ENCODE measurements around the gene GASK1A. TPM values are rescaled to one million over a fixed set of nuclear protein-coding genes. Genes with fewer than 3 reads are reported as not detected.

Gene GASK1A
- total RNA-seq, 1 donor from 2014 or later = not detected

- DNase-seq (ENCODE audit: extremely low read depth, low read depth, low spot score) = no peak
Observed at GRCh38 chr3:43080726-43081568, 101.8 kb downstream of the GASK1A start.

DNA sequence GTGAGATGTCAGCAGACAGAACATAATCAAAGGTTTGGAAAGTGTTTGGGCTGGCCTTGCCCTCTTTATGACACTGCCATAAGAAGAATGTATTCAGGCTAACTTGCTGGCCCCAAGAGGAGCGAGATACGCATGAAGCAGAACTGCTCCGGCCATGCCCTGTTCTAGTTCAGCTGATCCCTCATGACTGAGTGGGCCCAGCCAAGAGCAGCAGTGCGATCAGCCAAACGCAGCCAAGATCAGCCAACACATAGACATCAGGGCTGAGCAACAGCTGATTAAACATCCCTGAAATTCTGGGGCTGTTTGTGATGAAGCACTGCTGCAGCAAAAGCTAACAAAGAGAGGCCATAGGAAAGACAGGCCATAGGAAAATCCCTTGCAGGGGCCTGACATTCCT, 102.7 kb downstream of the GASK1A start:
- DNase-seq (ENCODE audit: extremely low read depth, low read depth, low spot score) = no peak

- DNase-seq (ENCODE audit: extremely low read depth, low read depth, low spot score) = no peak
Observed at GRCh38 chr3:43082457-43082856, 103.3 kb downstream of the GASK1A start.

DNA sequence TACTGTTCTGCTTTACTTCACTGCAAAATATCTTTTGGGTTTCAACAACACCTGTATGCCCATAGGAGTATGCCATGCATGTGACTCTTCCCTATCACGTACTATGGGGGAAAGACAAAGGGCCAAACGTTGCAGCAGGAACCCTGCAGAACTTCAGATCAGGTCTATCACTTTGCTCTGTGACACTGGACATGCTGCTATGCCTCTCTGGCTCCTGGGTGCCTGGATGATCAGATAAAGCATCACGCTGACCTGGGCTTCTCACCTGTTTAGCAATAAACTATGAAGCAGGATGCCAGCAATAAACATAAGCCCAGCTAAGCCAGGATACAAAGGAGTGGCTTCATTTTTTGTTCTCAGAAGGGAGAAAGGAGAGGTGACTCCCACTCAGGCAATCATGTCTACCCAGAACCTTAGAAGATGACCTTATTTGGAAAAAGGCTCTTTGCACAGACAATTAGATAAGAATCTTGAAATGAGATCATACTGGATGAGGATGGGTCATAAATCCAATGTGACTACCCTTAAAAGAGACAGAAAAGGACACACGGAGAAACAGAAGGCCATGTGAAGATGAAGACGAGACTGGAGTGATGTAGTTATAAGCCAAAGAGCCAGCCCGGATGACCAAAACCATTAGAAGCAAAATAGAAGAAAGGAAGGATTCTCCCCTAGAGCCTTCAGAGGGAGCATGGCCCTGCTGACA, 107.5 kb downstream of the GASK1A start:
- DNase-seq (ENCODE audit: extremely low read depth, low read depth, low spot score) = no peak

DNA sequence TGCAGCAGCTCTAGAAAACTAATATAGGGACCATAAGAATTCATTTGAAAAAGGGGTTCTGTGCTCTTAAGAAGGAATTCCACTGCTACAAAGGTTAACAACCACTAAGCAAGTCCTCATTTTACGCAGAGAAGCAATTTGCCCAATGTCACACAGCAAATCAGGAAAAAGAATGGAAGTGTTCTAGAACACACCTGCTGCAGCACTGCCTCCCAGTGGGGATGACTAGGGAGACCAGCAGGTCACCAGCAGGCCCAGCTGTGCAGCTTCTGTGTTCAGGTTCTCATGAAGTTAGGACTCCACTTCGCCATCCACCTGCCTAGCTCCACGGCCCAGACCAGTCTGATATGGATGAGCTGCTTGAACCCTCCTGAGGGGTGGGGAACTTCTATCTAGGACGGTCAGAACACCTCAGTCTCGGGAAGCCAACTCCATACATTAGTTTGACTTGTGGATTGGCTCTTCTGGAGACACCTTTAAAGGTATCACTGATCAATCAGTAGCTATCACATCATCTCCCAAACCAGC, 108.2 kb downstream of the GASK1A start:
- DNase-seq (ENCODE audit: extremely low read depth, low read depth, low spot score) = no peak

- no peak for DNase-seq (ENCODE audit: extremely low read depth, low read depth, low spot score)
Observed at GRCh38 chr3:43089081-43089480, 110.0 kb downstream of the GASK1A start.

GRCh38 chr3:43090238-43090637, 111.1 kb downstream of the GASK1A start:
- DNase-seq (ENCODE audit: extremely low read depth, low read depth, low spot score) = no peak

DNA sequence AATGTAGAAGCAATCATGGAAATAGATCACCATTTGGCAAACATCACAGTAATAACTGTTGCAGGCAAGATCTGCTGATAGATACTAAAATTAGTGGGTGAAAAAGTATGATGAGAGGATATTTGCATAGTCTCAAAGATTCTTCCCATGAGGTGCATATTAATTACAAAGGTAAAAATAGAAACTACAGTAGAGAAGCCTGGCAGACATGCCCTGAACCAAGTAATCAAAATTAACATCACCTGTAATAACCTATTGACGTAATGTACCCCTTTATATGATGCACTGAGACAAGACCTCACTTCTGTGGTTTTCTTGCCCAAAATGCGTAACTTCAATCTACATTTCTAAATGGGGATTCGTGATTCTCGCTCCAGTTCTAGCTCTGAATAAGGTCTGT, 112.4 kb downstream of the GASK1A start:
- DNase-seq (ENCODE audit: extremely low read depth, low read depth, low spot score) = no peak

DNA sequence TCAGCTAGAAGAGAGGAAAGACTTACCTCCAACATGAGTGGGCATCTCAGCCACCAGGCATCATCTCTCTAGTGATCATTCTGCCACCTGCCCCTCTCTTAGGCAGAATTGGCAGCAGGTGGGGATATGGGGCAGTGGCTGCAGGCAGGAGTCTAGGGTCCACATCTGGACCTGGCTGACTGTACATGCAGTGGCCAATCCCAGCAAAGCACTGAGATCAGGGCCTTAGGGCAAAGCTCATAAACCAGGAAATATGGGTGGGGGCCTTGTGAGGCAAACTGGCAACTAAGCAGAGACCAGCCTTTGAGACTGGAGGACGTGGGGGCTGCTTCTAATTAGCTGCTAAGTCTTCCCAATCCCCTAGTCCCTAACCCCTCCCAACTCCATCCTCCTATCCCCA, 113.9 kb downstream of the GASK1A start:
- no peak for DNase-seq (ENCODE audit: extremely low read depth, low read depth, low spot score)

DNA sequence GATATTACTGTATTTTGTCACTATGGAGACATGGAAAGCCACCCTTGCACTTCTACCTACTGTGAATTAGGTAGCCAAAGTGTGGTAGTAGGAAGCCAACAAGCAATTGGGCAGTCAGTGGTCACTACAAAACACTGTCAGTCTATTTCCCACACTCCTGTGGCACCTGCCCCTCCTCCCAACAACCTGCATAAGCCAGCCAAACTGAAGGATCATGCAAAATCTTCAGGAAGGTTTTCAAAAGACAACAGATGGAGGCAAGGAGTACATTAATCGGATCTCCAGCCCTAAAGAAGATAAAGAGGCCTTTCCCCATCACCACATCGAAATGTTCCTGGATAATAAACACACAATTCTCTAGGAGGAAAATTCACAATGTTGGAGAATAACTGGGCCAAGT, 114.9 kb downstream of the GASK1A start:
- no peak for DNase-seq (ENCODE audit: extremely low read depth, low read depth, low spot score)

DNA sequence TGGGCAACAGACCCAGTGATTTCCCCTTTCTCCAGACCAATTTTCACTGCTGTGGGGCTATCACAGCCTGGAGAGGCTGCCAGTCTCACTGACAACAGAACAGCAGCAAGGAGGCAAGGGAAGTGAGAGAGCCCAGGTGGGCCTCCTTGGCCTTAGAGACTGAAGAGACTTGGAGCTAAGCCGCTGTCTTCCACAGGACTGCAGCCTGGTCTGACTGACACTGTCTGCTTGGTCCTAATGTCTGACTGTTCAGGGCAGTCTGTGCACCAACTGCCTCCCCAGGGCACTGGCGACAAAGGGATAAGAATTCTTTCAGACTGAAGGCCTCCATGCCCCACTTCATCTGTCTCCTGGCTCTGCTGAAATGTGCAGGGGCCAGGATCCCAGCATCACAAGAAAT, 115.3 kb downstream of the GASK1A start:
- DNase-seq (ENCODE audit: extremely low read depth, low read depth, low spot score) = no peak

- no peak for DNase-seq (ENCODE audit: extremely low read depth, low read depth, low spot score)
Observed at GRCh38 chr3:43094851-43095250, 115.7 kb downstream of the GASK1A start.

GRCh38 chr3:43095370-43095769, 116.3 kb downstream of the GASK1A start:
- no peak for DNase-seq (ENCODE audit: extremely low read depth, low read depth, low spot score)

- no peak for DNase-seq (ENCODE audit: extremely low read depth, low read depth, low spot score)
Observed at GRCh38 chr3:43096761-43097160, 117.7 kb downstream of the GASK1A start.

- no peak for DNase-seq (ENCODE audit: extremely low read depth, low read depth, low spot score)
Observed at GRCh38 chr3:43097400-43098080, 118.4 kb downstream of the GASK1A start.

- no peak for DNase-seq (ENCODE audit: extremely low read depth, low read depth, low spot score)
Observed at GRCh38 chr3:43098761-43099160, 119.7 kb downstream of the GASK1A start.

- no peak for DNase-seq (ENCODE audit: extremely low read depth, low read depth, low spot score)
Observed at GRCh38 chr3:43102773-43103480, 123.8 kb downstream of the GASK1A start.

DNA sequence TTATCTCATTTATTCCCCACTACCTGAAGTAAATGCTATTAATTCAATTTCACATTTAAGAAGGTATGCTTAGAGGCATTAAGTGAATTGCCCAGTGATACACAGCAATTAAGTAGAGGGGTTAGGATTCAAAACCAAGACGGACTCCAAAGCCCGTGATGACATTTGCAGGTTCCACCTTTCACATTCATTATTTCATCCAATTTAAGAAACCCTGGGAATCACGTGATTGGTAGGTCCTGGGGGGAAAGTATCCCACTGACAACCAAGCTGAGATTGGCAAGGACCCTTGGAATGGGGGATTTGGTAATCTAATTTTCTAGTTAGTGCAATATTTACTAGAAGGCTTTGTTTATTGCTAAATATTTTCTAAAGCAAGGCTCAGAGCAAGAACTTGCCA, 124.9 kb downstream of the GASK1A start:
- DNase-seq (ENCODE audit: extremely low read depth, low read depth, low spot score) = no peak

- no peak for DNase-seq (ENCODE audit: extremely low read depth, low read depth, low spot score)
Observed at GRCh38 chr3:43104660-43105595, 125.8 kb downstream of the GASK1A start.
